IMR-90 (cell line): ENCODE measurements around the gene NNT. TPM values are rescaled to one million over a fixed set of nuclear protein-coding genes. Genes with fewer than 3 reads are reported as not detected.

ENCODE experiments used
- ATAC-seq: fragments of 200-7000 bp; cut with Tn5 transposase; 2 replicates; pipeline ENCODE4 v1.9.1; 2020; ENCODE audit warnings: low read depth, mild to moderate bottlenecking, moderate library complexity
- BruUV-seq: library from RNA; stranded (reverse); fragments of 400-500 nt; replicated peaks from 2 replicates; lab custom pipeline; 2021; lab: Mats Ljungman, UMichigan
- CTCF ChIA-PET: fragments of 300-600 bp; formaldehyde crosslinking; extraction: SDS; loops from one replicate; lab custom pipeline; 2021; ENCODE audit warnings: antibody characterized with exemption; lab: Yijun Ruan, JAX
- POLR2A ChIA-PET: fragments of 300-600 bp; sonication (Branson Sonifier 250); formaldehyde crosslinking; loops from one replicate; lab custom pipeline; 2022; ENCODE audit warnings: antibody characterized with exemption; ENCODE audit not compliant: unreplicated experiment; lab: Charles Lee
- DNase-seq: peaks from one replicate; pipeline ENCODE4 v3.0.0; 2013
- H2AFZ ChIP-seq: replicated peaks from 2 replicates; pipeline ENCODE3; 2013; ENCODE audit warnings: low read length, mild to moderate bottlenecking; ENCODE audit not compliant: poor library complexity
- H2AK5ac ChIP-seq: 2 replicates; pipeline ENCODE4 v1.6.1; 2013; ENCODE audit warnings: low read depth, low read length, inconsistent platforms
- H2AK9ac ChIP-seq: replicated peaks from 2 replicates; pipeline ENCODE3; 2013; ENCODE audit warnings: mild to moderate bottlenecking, low read depth, low read length, moderate library complexity; ENCODE audit not compliant: poor library complexity
- H2BK120ac ChIP-seq: 2 replicates; pipeline ENCODE4 v1.6.1; 2013; ENCODE audit warnings: low read depth, low read length, inconsistent platforms
- H2BK15ac ChIP-seq: 3 replicates; pipeline ENCODE4 v1.6.1; 2013; ENCODE audit warnings: low read depth, low read length, inconsistent platforms
- H2BK20ac ChIP-seq: 2 replicates; pipeline ENCODE4 v1.6.1; 2013; ENCODE audit warnings: low read depth, mild to moderate bottlenecking, inconsistent platforms, low read length, moderate library complexity
- H2BK5ac ChIP-seq: 2 replicates; pipeline ENCODE4 v1.6.1; 2013; ENCODE audit warnings: mild to moderate bottlenecking, low read depth, low read length, inconsistent platforms; ENCODE audit not compliant: poor library complexity, severe bottlenecking
- H3K14ac ChIP-seq: replicated peaks from 2 replicates; pipeline ENCODE4 v1.6.1; 2013; ENCODE audit warnings: low read depth, low read length, inconsistent platforms
- H3K18ac ChIP-seq: 2 replicates; pipeline ENCODE4 v1.6.1; 2013; ENCODE audit warnings: low read depth, low read length, control low read depth
- H3K23ac ChIP-seq: 2 replicates; pipeline ENCODE4 v1.6.1; 2013; ENCODE audit warnings: low read depth, low read length, inconsistent platforms
- H3K27ac ChIP-seq: 2 replicates; pipeline ENCODE4 v1.5.1; 2013; ENCODE audit warnings: mild to moderate bottlenecking, control low read depth, low read length; ENCODE audit not compliant: insufficient read depth
- H3K27me3 ChIP-seq: 2 replicates; pipeline ENCODE4 v1.6.1; 2013; ENCODE audit warnings: low read length; ENCODE audit not compliant: control insufficient read depth, insufficient read depth
- H3K36me3 ChIP-seq: 2 replicates; pipeline ENCODE4 v1.6.1; 2013; ENCODE audit warnings: low read length, mixed read lengths; ENCODE audit not compliant: control insufficient read depth, insufficient read depth
- H3K4ac ChIP-seq: 2 replicates; pipeline ENCODE4 v1.6.1; 2013; ENCODE audit warnings: low read depth, low read length, inconsistent platforms
- H3K4me1 ChIP-seq: 2 replicates; pipeline ENCODE4 v1.6.1; 2013; ENCODE audit warnings: low read length, mixed read lengths; ENCODE audit not compliant: control insufficient read depth, insufficient read depth
- H3K4me2 ChIP-seq: 2 replicates; pipeline ENCODE4 v1.6.1; 2013; ENCODE audit warnings: low read depth, mild to moderate bottlenecking, control low read depth, low read length, moderate library complexity
- H3K4me3 ChIP-seq: 2 replicates; pipeline ENCODE4 v1.5.1; 2013; ENCODE audit warnings: low read depth, mild to moderate bottlenecking, control low read depth, low read length, moderate library complexity; ENCODE audit not compliant: insufficient read depth
- H3K56ac ChIP-seq: 2 replicates; pipeline ENCODE4 v1.6.1; 2013; ENCODE audit warnings: low read length, inconsistent platforms; ENCODE audit not compliant: insufficient read depth; ENCODE audit errors: extremely low read depth
- H3K79me1 ChIP-seq, 2 experiments: 2 replicates each; pipeline ENCODE4 v1.6.1; 2013; ENCODE audit warnings: low read length in 2 of 2, inconsistent platforms in 1 of 2, low read depth in 1 of 2
- H3K9ac ChIP-seq: 2 replicates; pipeline ENCODE4 v1.6.1; 2013; ENCODE audit warnings: low read depth, low read length, control low read depth
- H3K9me1 ChIP-seq: 2 replicates; pipeline ENCODE4 v1.6.1; 2013; ENCODE audit warnings: low read length, inconsistent platforms; ENCODE audit not compliant: insufficient read depth
- H3K9me3 ChIP-seq: 2 replicates; pipeline ENCODE4 v1.6.1; 2013; ENCODE audit warnings: low read length; ENCODE audit not compliant: control insufficient read depth, insufficient read depth
- H4K20me1 ChIP-seq: 2 replicates; pipeline ENCODE4 v1.6.1; 2013; ENCODE audit warnings: low read length, inconsistent platforms; ENCODE audit not compliant: insufficient read depth
- H4K5ac ChIP-seq: 2 replicates; pipeline ENCODE4 v1.6.1; 2013; ENCODE audit warnings: mild to moderate bottlenecking, low read depth, low read length, control low read depth
- H4K8ac ChIP-seq, 2 experiments: 2 replicates each; pipeline ENCODE4 v1.6.1; 2013; ENCODE audit warnings: low read depth in 2 of 2, low read length in 2 of 2, control low read depth in 1 of 2, inconsistent platforms in 1 of 2
- H4K91ac ChIP-seq: 2 replicates; pipeline ENCODE4 v1.6.1; 2013; ENCODE audit warnings: low read depth, low read length, inconsistent platforms; ENCODE audit not compliant: insufficient read depth
- BHLHE40 ChIP-seq: fragments of 150-350 bp; IDR thresholded peaks from 2 replicates; pipeline ENCODE4 v1.6.1; 2016; ENCODE audit warnings: mild to moderate bottlenecking, low read depth, low read length
- CEBPB ChIP-seq: IDR thresholded peaks from 2 replicates; pipeline ENCODE4 v1.6.1; 2012; ENCODE audit warnings: low read depth, low read length, improper control_type of control experiment
- FOS ChIP-seq: fragments of 150-350 bp; IDR thresholded peaks from 2 replicates; pipeline ENCODE4 v1.6.1; 2016; ENCODE audit warnings: low read depth, low read length
- WGBS, 2 experiments: methylation state at CpG; one replicate each; pipeline versions ENCODE4 v1.1.5 to v1.1.7; 2013; ENCODE audit warnings: missing lambda C conversion rate in 2 of 2; ENCODE audit not compliant: insufficient read length in 1 of 2; ENCODE audit errors: extremely low coverage in 2 of 2; 5-methylcytosine and 5-hydroxymethylcytosine counted together
- dilution Hi-C: fragments of 300-500 bp; cut with HindIII; formaldehyde crosslinking; loops from one replicate; pipeline ENCODE4 v1.14.3; 2018; ENCODE audit warnings: low sequenced_read_pairs; ENCODE audit not compliant: unreplicated experiment
- in situ Hi-C: fragments of 300-500 bp; cut with MboI; formaldehyde crosslinking; loops from 3 replicates; pipeline ENCODE4 v1.14.3; 2019; ENCODE audit warnings: low sequenced_read_pairs, inconsistent platforms, mixed read lengths
- intact Hi-C: fragments of 100-400 bp; cut with micrococcal nuclease; formaldehyde crosslinking; loops from 2 replicates; pipeline ENCODE4 v1.10.0; 2022
- polyA plus RNA-seq, 3 experiments: library from polyadenylated mRNA; depleted of rRNA; stranded (reverse); fragments of >200 nt; gene quantifications; 2 replicates each; pipeline ENCODE4 v1.2.3, GENCODE V29; 2012; ENCODE audit warnings: low replicate concordance in 1 of 3
- total RNA-seq: library from RNA; depleted of rRNA; stranded (reverse); fragments of >200 nt; gene quantifications from 2 replicates; pipeline ENCODE4 v1.2.3, GENCODE V29; 2012
- TF ChIP-seq, protein P1 (sequence below): fragments of 150-350 bp; IDR thresholded peaks from 2 replicates; pipeline ENCODE4 v1.6.1; 2017; ENCODE audit warnings: mild to moderate bottlenecking, antibody characterized with exemption, low read length, low read depth
- TF ChIP-seq, protein P2 (sequence below): fragments of 150-350 bp; IDR thresholded peaks from 2 replicates; pipeline ENCODE4 v1.6.1; 2016; ENCODE audit warnings: low read depth, mild to moderate bottlenecking, low read length, moderate library complexity, borderline replicate concordance

The NNT gene
- total and polyA plus RNA-seq, 2 of the 4 experiments (the other 2 are of a cell fraction), result 23.1 to 57.2 TPM

DNA sequence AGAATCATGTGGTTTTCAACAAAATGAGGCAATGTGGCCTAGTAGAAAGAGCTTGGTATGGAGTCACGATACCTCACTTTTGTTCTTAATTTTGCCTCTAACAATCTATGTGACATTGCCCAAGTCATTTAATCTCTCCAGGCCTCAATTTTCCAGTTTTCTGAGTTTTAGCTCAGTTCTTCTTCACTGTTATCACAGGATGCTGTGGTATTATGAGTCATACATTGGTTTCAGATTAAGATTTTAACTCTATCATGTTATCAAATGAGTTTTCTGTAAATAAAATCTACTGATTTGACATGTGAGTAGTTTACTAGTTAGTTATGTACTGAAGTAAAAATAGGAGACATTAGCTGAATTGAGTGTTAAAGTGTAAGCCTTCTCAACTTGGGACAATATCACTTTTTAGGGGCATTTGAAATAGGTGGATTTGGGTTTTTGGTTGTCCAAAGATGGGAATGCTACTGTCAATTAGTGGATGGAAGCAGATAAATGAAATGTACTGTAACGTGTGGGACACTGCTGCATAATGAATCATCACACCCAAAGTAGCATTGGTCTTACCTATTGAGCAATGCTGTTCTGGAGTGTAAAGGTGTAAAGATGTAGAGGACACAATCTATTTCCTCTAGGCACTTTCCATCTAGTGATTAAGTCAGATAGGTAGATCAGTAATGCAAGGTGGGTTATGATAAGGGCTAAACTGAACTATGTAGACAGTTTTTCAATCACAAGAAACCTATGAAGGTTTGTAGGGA, 73.3 kb downstream of the NNT start:
- Histone ChIP-seq H3K4me1 (0 out of 2 replicates have a peak, but pooled peaks cover 2% of the 10 kb centered on the region), H3K9me1 (peaks cover 3% of the 10 kb centered on the region; the same call in 1 of the 2 replicates), H3K9ac (no peak overlapping the region), H4K5ac (no peak overlapping the region), H2BK120ac (no peak overlapping the region), H3K14ac (no peak overlapping the region), H2BK20ac (no peak overlapping the region), H4K91ac (no peak overlapping the region), H2AK5ac (no peak overlapping the region), H3K4me2 (no peak overlapping the region), H3K4ac (no peak overlapping the region), H3K4me3 (no peak overlapping the region), H2AFZ (no peak overlapping the region), H4K20me1 (no peaks in the 10 kb centered on the region), H3K36me3 (peaks cover 5% of the 10 kb centered on the region; the same call in 1 of the 2 replicates), H2BK15ac (no peak overlapping the region), H2AK9ac (no peak overlapping the region), H3K79me1 (peaks cover 0 to 9% of the 10 kb centered on the region in 2 experiments; a peak in 1 of 4 replicates), H4K8ac (no peak overlapping the region; a peak in 1 of 4 replicates), H3K27me3 (no peaks in the 10 kb centered on the region), H3K56ac (no peak overlapping the region), H2BK5ac (no peak overlapping the region), H3K23ac (no peak overlapping the region), H3K18ac (no peak overlapping the region), H3K27ac (no peak overlapping the region), H3K9me3 (no peaks in the 10 kb centered on the region)
- TF ChIP-seq, protein P1, sequence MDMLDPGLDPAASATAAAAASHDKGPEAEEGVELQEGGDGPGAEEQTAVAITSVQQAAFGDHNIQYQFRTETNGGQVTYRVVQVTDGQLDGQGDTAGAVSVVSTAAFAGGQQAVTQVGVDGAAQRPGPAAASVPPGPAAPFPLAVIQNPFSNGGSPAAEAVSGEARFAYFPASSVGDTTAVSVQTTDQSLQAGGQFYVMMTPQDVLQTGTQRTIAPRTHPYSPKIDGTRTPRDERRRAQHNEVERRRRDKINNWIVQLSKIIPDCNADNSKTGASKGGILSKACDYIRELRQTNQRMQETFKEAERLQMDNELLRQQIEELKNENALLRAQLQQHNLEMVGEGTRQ, result no peak
- TF ChIP-seq CEBPB (peak; percentile 32; the same call in 1 of the 2 replicates), BHLHE40 (no peak), FOS (peak; percentile 35; the same call in 1 of the 2 replicates)
- TF ChIP-seq, protein P2, sequence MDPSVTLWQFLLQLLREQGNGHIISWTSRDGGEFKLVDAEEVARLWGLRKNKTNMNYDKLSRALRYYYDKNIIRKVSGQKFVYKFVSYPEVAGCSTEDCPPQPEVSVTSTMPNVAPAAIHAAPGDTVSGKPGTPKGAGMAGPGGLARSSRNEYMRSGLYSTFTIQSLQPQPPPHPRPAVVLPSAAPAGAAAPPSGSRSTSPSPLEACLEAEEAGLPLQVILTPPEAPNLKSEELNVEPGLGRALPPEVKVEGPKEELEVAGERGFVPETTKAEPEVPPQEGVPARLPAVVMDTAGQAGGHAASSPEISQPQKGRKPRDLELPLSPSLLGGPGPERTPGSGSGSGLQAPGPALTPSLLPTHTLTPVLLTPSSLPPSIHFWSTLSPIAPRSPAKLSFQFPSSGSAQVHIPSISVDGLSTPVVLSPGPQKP, result no peak
- no CpG with 5 or more reads among the region's 2 CpGs for WGBS, 2 experiments
- dilution Hi-C loops, result no loop called here
- no peak for ATAC-seq
- BruUV-seq, result no TSS peak
- in situ Hi-C loops, result no loop called here
- CTCF ChIA-PET, result interaction anchor here (0.7 to 0.9 kb wide), 2 partner anchors 21 to 53 kb away, joined by 3 read pairs; no protein-coding TSS in a partner anchor
- intact Hi-C loops, result no loop called here
- peak; percentile 36 for DNase-seq
- POLR2A ChIA-PET, result no interaction called here
